Measurements from ENCODE around the gene KRTAP10-4.

KRTAP10-4 gene

DNA sequence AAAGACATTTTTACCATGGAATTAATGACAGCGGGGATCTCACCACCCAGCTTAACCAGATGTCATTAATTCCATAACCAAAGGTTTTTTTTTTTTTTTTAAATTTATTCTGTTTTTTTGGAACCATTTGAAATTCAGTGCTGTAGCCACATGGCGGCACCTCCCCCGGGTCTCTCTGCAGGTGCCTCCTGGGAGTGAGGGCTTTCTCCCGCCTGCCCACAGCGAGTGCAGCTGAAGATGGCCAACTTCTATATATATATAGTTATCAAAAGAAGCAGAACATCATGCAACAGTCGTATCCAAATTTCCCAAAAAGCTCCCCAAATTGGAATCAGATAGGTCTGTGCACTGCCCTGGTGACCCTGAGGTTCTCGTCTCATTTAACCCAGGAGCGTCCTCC is 41.9 kb downstream of the KRTAP10-4 start:
- Histone ChIP-seq H3K27me3 (ENCODE audit: insufficient read depth, low read depth, severe bottlenecking) (no peaks in the 10 kb centered on the region), H3K9me3 (ENCODE audit: severe bottlenecking) (peaks cover 25% of the 10 kb centered on the region), H3K4me3 (ENCODE audit: low read depth, low read length) (no peak overlapping the region), H3K27ac (no peak overlapping the region), H3K36me3 (no peaks in the 10 kb centered on the region)
- no peak for DNase-seq
- TF ChIP-seq, protein P1, sequence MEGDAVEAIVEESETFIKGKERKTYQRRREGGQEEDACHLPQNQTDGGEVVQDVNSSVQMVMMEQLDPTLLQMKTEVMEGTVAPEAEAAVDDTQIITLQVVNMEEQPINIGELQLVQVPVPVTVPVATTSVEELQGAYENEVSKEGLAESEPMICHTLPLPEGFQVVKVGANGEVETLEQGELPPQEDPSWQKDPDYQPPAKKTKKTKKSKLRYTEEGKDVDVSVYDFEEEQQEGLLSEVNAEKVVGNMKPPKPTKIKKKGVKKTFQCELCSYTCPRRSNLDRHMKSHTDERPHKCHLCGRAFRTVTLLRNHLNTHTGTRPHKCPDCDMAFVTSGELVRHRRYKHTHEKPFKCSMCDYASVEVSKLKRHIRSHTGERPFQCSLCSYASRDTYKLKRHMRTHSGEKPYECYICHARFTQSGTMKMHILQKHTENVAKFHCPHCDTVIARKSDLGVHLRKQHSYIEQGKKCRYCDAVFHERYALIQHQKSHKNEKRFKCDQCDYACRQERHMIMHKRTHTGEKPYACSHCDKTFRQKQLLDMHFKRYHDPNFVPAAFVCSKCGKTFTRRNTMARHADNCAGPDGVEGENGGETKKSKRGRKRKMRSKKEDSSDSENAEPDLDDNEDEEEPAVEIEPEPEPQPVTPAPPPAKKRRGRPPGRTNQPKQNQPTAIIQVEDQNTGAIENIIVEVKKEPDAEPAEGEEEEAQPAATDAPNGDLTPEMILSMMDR (IDR thresholded peaks at IDR 0.05; ENCODE audit: low read depth, low read length), result no peak

DNA sequence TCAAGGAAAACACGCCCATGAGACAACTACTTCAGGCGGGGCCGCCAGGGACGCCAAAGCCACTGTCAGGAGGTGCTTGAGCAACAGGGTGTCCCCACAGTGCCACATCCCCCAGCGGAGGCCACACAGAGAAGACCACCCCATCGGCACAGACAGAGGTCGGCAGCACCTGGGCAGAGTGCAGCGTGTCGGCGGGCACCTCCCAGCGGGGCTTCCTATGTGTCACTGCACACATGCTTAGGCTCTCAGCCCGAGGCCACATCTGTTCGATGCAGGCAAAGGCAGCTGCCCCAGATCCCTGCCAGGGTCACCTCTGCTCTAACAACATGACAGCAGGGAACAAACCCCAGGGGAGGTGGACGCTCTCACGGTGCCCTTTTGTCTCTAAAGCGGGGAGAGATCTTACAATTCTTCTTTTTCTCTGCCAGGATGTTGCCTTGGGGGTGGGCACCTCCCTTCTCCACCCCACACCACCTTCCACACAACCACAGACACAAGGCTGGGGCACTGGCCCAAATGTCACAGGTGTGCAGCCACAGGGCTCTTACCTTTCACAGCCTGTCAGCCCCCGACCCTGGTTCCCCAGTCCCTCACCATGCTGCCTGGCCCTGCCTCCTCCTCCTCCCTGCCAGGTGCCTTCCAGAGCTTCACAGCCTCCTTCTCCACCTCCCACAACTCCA is 42.5 kb downstream of the KRTAP10-4 start:
- H3K27me3 ChIP-seq (ENCODE audit: insufficient read depth, low read depth, severe bottlenecking), result no peaks in the 10 kb centered on the region
- no peak overlapping the region for H3K27ac ChIP-seq
- TF ChIP-seq, protein P1 (IDR thresholded peaks at IDR 0.05; ENCODE audit: low read depth, low read length), result no peak
- H3K4me3 ChIP-seq (ENCODE audit: low read depth, low read length), result no peak overlapping the region
- no peak for DNase-seq
- H3K36me3 ChIP-seq, result no peaks in the 10 kb centered on the region
- peaks cover 23% of the 10 kb centered on the region for H3K9me3 ChIP-seq (ENCODE audit: severe bottlenecking)

DNA sequence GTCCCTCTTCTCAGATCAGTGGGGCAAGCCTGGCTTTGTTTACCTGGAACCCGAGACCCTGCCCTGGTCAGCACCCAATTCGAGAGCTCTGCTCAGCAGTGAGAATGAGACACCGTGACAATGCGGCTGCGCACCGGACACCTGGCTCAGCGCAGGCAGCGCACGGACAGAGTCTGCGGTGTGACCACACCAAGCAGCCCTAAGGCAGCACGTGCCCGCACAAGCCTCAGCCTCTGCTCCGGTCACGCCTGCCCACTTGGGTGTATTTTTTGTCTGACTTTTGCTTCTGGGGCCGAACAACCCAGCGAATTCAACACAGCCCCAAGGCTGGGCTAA is 43.0 kb downstream of the KRTAP10-4 start:
- no peak overlapping the region for H3K4me3 ChIP-seq (ENCODE audit: low read depth, low read length)
- DNase-seq, result no peak
- no peaks in the 10 kb centered on the region for H3K27me3 ChIP-seq (ENCODE audit: insufficient read depth, low read depth, severe bottlenecking)
- TF ChIP-seq, protein P1 (IDR thresholded peaks at IDR 0.05; ENCODE audit: low read depth, low read length), result no peak
- no peaks in the 10 kb centered on the region for H3K36me3 ChIP-seq
- no peak overlapping the region for H3K27ac ChIP-seq
- peaks cover 20% of the 10 kb centered on the region for H3K9me3 ChIP-seq (ENCODE audit: severe bottlenecking)

DNA sequence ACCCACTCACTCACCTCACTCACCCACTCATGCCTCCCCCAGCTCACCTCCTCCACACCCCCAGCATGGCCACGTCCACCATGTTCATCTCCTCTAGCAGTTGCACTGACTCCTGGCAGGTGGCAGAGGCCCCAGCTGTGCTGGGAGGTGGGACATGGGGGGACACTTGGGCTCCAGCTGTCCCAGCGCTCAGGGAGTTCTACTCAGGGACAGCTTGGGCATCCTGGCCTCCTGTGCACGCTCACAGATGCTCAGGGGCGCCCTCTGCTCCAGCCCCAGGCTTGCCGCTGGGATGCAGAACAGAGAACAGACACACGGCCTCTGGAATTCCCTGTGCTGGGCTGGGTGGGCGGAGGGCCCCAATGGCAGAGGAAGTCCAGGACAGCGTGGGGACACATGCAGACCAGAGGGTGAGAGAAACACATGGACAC is 43.6 kb downstream of the KRTAP10-4 start:
- no peak for DNase-seq
- Histone ChIP-seq H3K27me3 (ENCODE audit: insufficient read depth, low read depth, severe bottlenecking) (no peaks in the 10 kb centered on the region), H3K9me3 (ENCODE audit: severe bottlenecking) (peaks cover 18% of the 10 kb centered on the region)

DNA sequence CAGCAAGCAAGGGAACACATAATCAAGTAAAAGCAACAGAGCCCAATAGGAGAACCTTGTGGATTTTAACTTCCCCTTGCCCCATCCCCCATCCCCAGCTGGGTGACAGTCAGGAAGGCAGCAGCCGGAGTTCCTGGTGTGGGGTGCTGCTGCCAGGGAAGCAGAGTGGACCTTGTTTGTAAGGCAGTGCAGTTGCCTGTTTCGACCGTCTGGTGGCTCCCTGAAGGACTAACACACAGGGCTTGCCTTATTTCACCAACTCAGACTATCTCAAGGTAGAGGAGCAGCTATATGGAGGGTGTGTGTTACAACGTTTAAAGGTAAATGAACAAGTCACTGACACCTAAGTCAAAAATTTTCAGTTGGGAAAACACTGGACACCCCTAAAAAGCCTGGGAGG is 45.0 kb downstream of the KRTAP10-4 start:
- TF ChIP-seq, protein P1 (IDR thresholded peaks at IDR 0.05; ENCODE audit: low read depth, low read length), result peak; percentile 60
- Histone ChIP-seq H3K27me3 (ENCODE audit: insufficient read depth, low read depth, severe bottlenecking) (no peaks in the 10 kb centered on the region), H3K36me3 (no peaks in the 10 kb centered on the region), H3K4me3 (ENCODE audit: low read depth, low read length) (no peak overlapping the region), H3K27ac (no peak overlapping the region), H3K9me3 (ENCODE audit: severe bottlenecking) (peaks cover 29% of the 10 kb centered on the region)
- peak; percentile 58 for DNase-seq

More for the DNA sequence above, 43.6 kb downstream of the KRTAP10-4 start:
- Histone ChIP-seq H3K36me3 (no peaks in the 10 kb centered on the region), H3K27ac (no peak overlapping the region), H3K4me3 (ENCODE audit: low read depth, low read length) (no peak overlapping the region)
- TF ChIP-seq, protein P1 (IDR thresholded peaks at IDR 0.05; ENCODE audit: low read depth, low read length), result peak; percentile 17; the same call in 1 of the 2 replicates

DNA sequence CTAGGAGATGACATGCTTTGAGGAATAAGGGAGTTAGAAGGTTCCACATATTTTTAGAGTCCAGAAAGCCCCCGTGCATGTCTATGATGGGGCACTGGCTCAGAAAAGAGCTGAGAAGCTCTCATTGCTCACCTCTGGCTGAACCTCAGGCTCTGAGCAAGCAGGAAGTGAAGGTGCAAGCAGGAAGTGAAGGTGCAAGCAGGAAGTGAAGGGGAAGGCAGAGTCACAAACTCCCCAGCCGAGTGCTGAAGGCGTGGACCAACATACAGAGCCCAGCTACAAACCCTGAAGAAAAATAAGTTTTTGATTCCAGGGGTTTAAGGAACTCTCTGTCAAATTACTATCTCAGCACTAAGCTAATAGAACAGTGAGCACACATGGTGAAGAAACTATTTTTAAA is 45.4 kb downstream of the KRTAP10-4 start:
- no peaks in the 10 kb centered on the region for H3K36me3 ChIP-seq
- no peak overlapping the region for H3K4me3 ChIP-seq (ENCODE audit: low read depth, low read length)
- TF ChIP-seq, protein P1 (IDR thresholded peaks at IDR 0.05; ENCODE audit: low read depth, low read length), result no peak
- no peak for DNase-seq
- H3K27me3 ChIP-seq (ENCODE audit: insufficient read depth, low read depth, severe bottlenecking), result no peaks in the 10 kb centered on the region
- no peak overlapping the region for H3K27ac ChIP-seq
- peaks cover 32% of the 10 kb centered on the region for H3K9me3 ChIP-seq (ENCODE audit: severe bottlenecking)
